Fibroblast of lung (primary cell): Measurements from ENCODE around the gene NFAT5.

Experiments
- CTCF ChIP-seq, 2 donors: IDR thresholded peaks in 1 of 2; conservative IDR thresholded peaks in 1 of 2; 1 replicate in 1 of 2; 2 replicates in 1 of 2; pipeline ENCODE4 v1.5.1; 2011 to 2012; ENCODE audit warnings: low read length in 2 of 2, control low read depth in 1 of 2, inconsistent platforms in 1 of 2, low read depth in 1 of 2, mild to moderate bottlenecking in 1 of 2
- EZH2 ChIP-seq: IDR thresholded peaks from 2 replicates; pipeline ENCODE4 v1.5.1; 2012; ENCODE audit warnings: low read length, control low read depth, mild to moderate bottlenecking; ENCODE audit errors: missing control alignments

GRCh38 chr16:69598045-69598444 is 32.3 kb downstream of the NFAT5 start:
- TF ChIP-seq EZH2 (no peak), CTCF (conservative IDR thresholded peaks at IDR 0.05 in 1 of 2, IDR thresholded peaks at IDR 0.05 in 1 of 2; ENCODE audit: low read depth in 1 of 2, low read length in 2 of 2) (no peak)
